GM13977 (cell line): Measurements from ENCODE around the gene DNAH10.

ENCODE experiments used
- DNase-seq: peaks from one replicate; pipeline ENCODE4 v3.0.0; 2012; ENCODE audit warnings: low spot score
- CTCF ChIP-seq: IDR thresholded peaks from 2 replicates; pipeline ENCODE4 v1.5.1; 2012; ENCODE audit warnings: mild to moderate bottlenecking, control low read depth; ENCODE audit not compliant: insufficient read depth; ENCODE audit errors: extremely low read depth, missing control alignments
- in situ Hi-C: fragments of 300-500 bp; cut with MboI; formaldehyde crosslinking; loops from one replicate; pipeline ENCODE4 v1.12.0; 2022; ENCODE audit warnings: low sequenced_read_pairs, low pct_unique_long_range_greater_than_20kb, mixed read lengths, inconsistent platforms; ENCODE audit not compliant: unreplicated experiment

DNAH10 gene

GRCh38 chr12:123889848-123890535, 127.9 kb downstream of the DNAH10 start:
- in situ Hi-C loops: no loop called here
- TF ChIP-seq CTCF: no peak
- no peak for DNase-seq

GRCh38 chr12:123890536-123890902, 128.4 kb downstream of the DNAH10 start:
- in situ Hi-C loops: no loop called here
- no peak for TF ChIP-seq CTCF
- DNase-seq: no peak

GRCh38 chr12:123891011-123891410, 128.9 kb downstream of the DNAH10 start:
- TF ChIP-seq CTCF: no peak
- in situ Hi-C loops: no loop called here
- no peak for DNase-seq

GRCh38 chr12:123891516-123892179, 129.5 kb downstream of the DNAH10 start:
- in situ Hi-C loops: no loop called here
- DNase-seq: no peak
- TF ChIP-seq CTCF: no peak

GRCh38 chr12:123892180-123892559, 130.1 kb downstream of the DNAH10 start:
- in situ Hi-C loops: no loop called here
- no peak for DNase-seq
- TF ChIP-seq CTCF: no peak

GRCh38 chr12:123892853-123893252, 130.8 kb downstream of the DNAH10 start:
- TF ChIP-seq CTCF: no peak
- no peak for DNase-seq
- in situ Hi-C loops: no loop called here
